SJSA1 (cell line): ENCODE measurements around the gene SMARCA5. TPM values are rescaled to one million over a fixed set of nuclear protein-coding genes. Genes with fewer than 3 reads are reported as not detected.

Experiments used
- DNase-seq, 2 experiments: peaks; one replicate each; pipeline ENCODE4 v3.0.0-alpha.2; 2015 to 2020; ENCODE audit warnings: low spot score in 2 of 2, low read depth in 1 of 2
- H3K27ac ChIP-seq: fragments of 250-450 bp; sonication (Bioruptor Pico); 2 replicates; pipeline ENCODE4 v1.5.1; 2020; ENCODE audit warnings: mild to moderate bottlenecking, moderate library complexity
- H3K27me3 ChIP-seq: fragments of 250-450 bp; sonication (Bioruptor Pico); replicated peaks from 2 replicates; pipeline ENCODE4 v1.5.1; 2020; ENCODE audit warnings: mild to moderate bottlenecking, moderate library complexity
- H3K36me3 ChIP-seq: fragments of 250-450 bp; sonication (Bioruptor Pico); 2 replicates; pipeline ENCODE4 v1.5.1; 2020; ENCODE audit warnings: mild to moderate bottlenecking
- H3K4me1 ChIP-seq: fragments of 250-450 bp; sonication (Bioruptor Pico); replicated peaks from 2 replicates; pipeline ENCODE4 v1.6.1; 2021; ENCODE audit warnings: mild to moderate bottlenecking
- H3K4me3 ChIP-seq: fragments of 250-450 bp; sonication (Bioruptor Pico); 2 replicates; pipeline ENCODE4 v1.5.1; 2020; ENCODE audit warnings: mild to moderate bottlenecking
- H3K9me3 ChIP-seq: fragments of 250-450 bp; sonication (Bioruptor Pico); replicated peaks from 2 replicates; pipeline ENCODE4 v1.5.1; 2020; ENCODE audit warnings: mild to moderate bottlenecking
- total RNA-seq: library from RNA; depleted of rRNA; stranded (reverse); fragments of >200 nt; shearing (Covaris generic); gene quantifications from 2 replicates; pipeline ENCODE4 v1.2.3, GENCODE V29; 2014; rRNA removed

The SMARCA5 gene
- total RNA-seq = 38.1 and 46.9 TPM in 2 replicates

- DNase-seq = peak; percentile 97 to 98
- peaks cover 13% of the 10 kb centered on the region for H3K36me3 ChIP-seq
- H3K4me1 ChIP-seq = no peaks in the 10 kb centered on the region; the same call in 1 of the 2 replicates
- H3K27me3 ChIP-seq = 0 out of 2 replicates have a peak, but pooled peaks cover 6% of the 10 kb centered on the region
- H3K27ac ChIP-seq = peak within 1 kb of the TSS; percentile 74
- H3K4me3 ChIP-seq = peak within 1 kb of the TSS; percentile 83
- H3K9me3 ChIP-seq = no peaks in the 10 kb centered on the region
These were observed at the start of gene SMARCA5 for GRCh38 chr4:143513314-143514168. TSS of gene SMARCA5 (plus strand) at chr4:143513702. CDS start at chr4:143513925, 223 bp downstream.

- H3K27me3 ChIP-seq = no peaks in the 10 kb centered on the region
- H3K4me1 ChIP-seq = no peaks in the 10 kb centered on the region
- H3K36me3 ChIP-seq = no peaks in the 10 kb centered on the region
These were observed 40.0 kb upstream of the SMARCA5 start for GRCh38 chr4:143473334-143474126.

GRCh38 chr4:143477487-143477886, 36.0 kb upstream of the SMARCA5 start:
- DNase-seq = no peak
- no peaks in the 10 kb centered on the region for H3K27me3 ChIP-seq
- no peaks in the 10 kb centered on the region for H3K4me1 ChIP-seq
- no peak overlapping the region for H3K27ac ChIP-seq
- H3K4me3 ChIP-seq = no peak overlapping the region
- no peaks in the 10 kb centered on the region for H3K9me3 ChIP-seq
- H3K36me3 ChIP-seq = no peaks in the 10 kb centered on the region

More at GRCh38 chr4:143473334-143474126, 40.0 kb upstream of the SMARCA5 start:
- no peak for DNase-seq
- Histone ChIP-seq H3K4me3 (no peak overlapping the region), H3K27ac (no peak overlapping the region), H3K9me3 (no peaks in the 10 kb centered on the region)

- no peak for DNase-seq
- Histone ChIP-seq H3K27ac (no peak overlapping the region), H3K36me3 (no peaks in the 10 kb centered on the region), H3K4me1 (no peaks in the 10 kb centered on the region), H3K4me3 (no peak overlapping the region), H3K27me3 (no peaks in the 10 kb centered on the region), H3K9me3 (no peaks in the 10 kb centered on the region)
These were observed 32.1 kb upstream of the SMARCA5 start for GRCh38 chr4:143481361-143481760.

GRCh38 chr4:143482840-143483239, 30.7 kb upstream of the SMARCA5 start:
- H3K27ac ChIP-seq = no peak overlapping the region
- DNase-seq = peak in 1 of 2 experiments; percentile 9
- no peak overlapping the region for H3K4me3 ChIP-seq
- no peaks in the 10 kb centered on the region for H3K27me3 ChIP-seq
- no peaks in the 10 kb centered on the region for H3K9me3 ChIP-seq
- no peaks in the 10 kb centered on the region for H3K36me3 ChIP-seq
- no peaks in the 10 kb centered on the region for H3K4me1 ChIP-seq

- Histone ChIP-seq H3K4me3 (no peak overlapping the region), H3K27me3 (no peaks in the 10 kb centered on the region), H3K4me1 (no peaks in the 10 kb centered on the region), H3K27ac (no peak overlapping the region), H3K36me3 (no peaks in the 10 kb centered on the region), H3K9me3 (no peaks in the 10 kb centered on the region)
- no peak for DNase-seq
These were observed 27.2 kb upstream of the SMARCA5 start for GRCh38 chr4:143486314-143486713.

GRCh38 chr4:143488687-143489086, 24.8 kb upstream of the SMARCA5 start:
- Histone ChIP-seq H3K27ac (no peak overlapping the region), H3K27me3 (no peaks in the 10 kb centered on the region), H3K4me3 (no peak overlapping the region), H3K9me3 (no peaks in the 10 kb centered on the region), H3K36me3 (no peaks in the 10 kb centered on the region), H3K4me1 (no peaks in the 10 kb centered on the region)
- DNase-seq = no peak

- H3K27ac ChIP-seq = no peak overlapping the region
- H3K9me3 ChIP-seq = no peaks in the 10 kb centered on the region
- H3K4me1 ChIP-seq = no peaks in the 10 kb centered on the region
- DNase-seq = no peak
- H3K27me3 ChIP-seq = no peaks in the 10 kb centered on the region
- no peaks in the 10 kb centered on the region for H3K36me3 ChIP-seq
- no peak overlapping the region for H3K4me3 ChIP-seq
These were observed 24.4 kb upstream of the SMARCA5 start for GRCh38 chr4:143489106-143489505.

- no peaks in the 10 kb centered on the region for H3K36me3 ChIP-seq
- DNase-seq = no peak
- no peaks in the 10 kb centered on the region for H3K9me3 ChIP-seq
- H3K4me1 ChIP-seq = no peaks in the 10 kb centered on the region
- no peak overlapping the region for H3K27ac ChIP-seq
- H3K27me3 ChIP-seq = no peaks in the 10 kb centered on the region
- no peak overlapping the region for H3K4me3 ChIP-seq
These were observed 15.5 kb upstream of the SMARCA5 start for GRCh38 chr4:143498021-143498420.

GRCh38 chr4:143502231-143502630, 11.3 kb upstream of the SMARCA5 start:
- no peak for DNase-seq
- Histone ChIP-seq H3K4me3 (no peak overlapping the region), H3K4me1 (no peaks in the 10 kb centered on the region), H3K36me3 (no peaks in the 10 kb centered on the region), H3K27me3 (0 out of 2 replicates have a peak, but pooled peaks cover 9% of the 10 kb centered on the region), H3K27ac (no peak overlapping the region), H3K9me3 (no peaks in the 10 kb centered on the region)

GRCh38 chr4:143506031-143506430, 7.5 kb upstream of the SMARCA5 start:
- Histone ChIP-seq H3K27me3 (0 out of 2 replicates have a peak, but pooled peaks cover 15% of the 10 kb centered on the region), H3K36me3 (no peaks in the 10 kb centered on the region), H3K27ac (no peak overlapping the region), H3K9me3 (no peaks in the 10 kb centered on the region), H3K4me1 (no peaks in the 10 kb centered on the region), H3K4me3 (no peak overlapping the region)
- DNase-seq = no peak

- DNase-seq = no peak
- Histone ChIP-seq H3K4me3 (no peak overlapping the region), H3K36me3 (peaks cover 5% of the 10 kb centered on the region; the same call in 1 of the 2 replicates), H3K27me3 (0 out of 2 replicates have a peak, but pooled peaks cover 9% of the 10 kb centered on the region), H3K27ac (no peak overlapping the region), H3K9me3 (no peaks in the 10 kb centered on the region), H3K4me1 (no peaks in the 10 kb centered on the region; the same call in 1 of the 2 replicates)
These were observed 1.6 kb upstream of the SMARCA5 start for GRCh38 chr4:143511906-143512305.

GRCh38 chr4:143512978-143513313, 556 bp upstream of the SMARCA5 start:
- Histone ChIP-seq H3K4me1 (no peaks in the 10 kb centered on the region; the same call in 1 of the 2 replicates), H3K36me3 (peaks cover 13% of the 10 kb centered on the region), H3K4me3 (peak overlapping the region; percentile 83), H3K27me3 (0 out of 2 replicates have a peak, but pooled peaks cover 6% of the 10 kb centered on the region), H3K9me3 (no peaks in the 10 kb centered on the region), H3K27ac (peak overlapping the region; percentile 74; the same call in 1 of the 2 replicates)
- DNase-seq = no peak

GRCh38 chr4:143514169-143514495, 630 bp downstream of the SMARCA5 start:
- Histone ChIP-seq H3K36me3 (peaks cover 13% of the 10 kb centered on the region), H3K4me3 (peak overlapping the region; percentile 83), H3K27me3 (0 out of 2 replicates have a peak, but pooled peaks cover 2% of the 10 kb centered on the region), H3K9me3 (no peaks in the 10 kb centered on the region), H3K4me1 (no peaks in the 10 kb centered on the region; the same call in 1 of the 2 replicates), H3K27ac (peak overlapping the region; percentile 74)
- DNase-seq = no peak
